GM18511 (cell line): ENCODE results near the gene MEAK7.
"Not testable (repeated sequence)": the region's sequence is repeated elsewhere in the genome, so short reads cannot be mapped to it uniquely, and the experiment has no call there.

Source experiments
- ATAC-seq: cut with Tn5 transposase; IDR thresholded peaks from one replicate; pipeline ENCODE4 v1.9.1; 2021; ENCODE audit warnings: mild to moderate bottlenecking, moderate library complexity; ENCODE audit not compliant: unreplicated experiment

Gene MEAK7

DNA sequence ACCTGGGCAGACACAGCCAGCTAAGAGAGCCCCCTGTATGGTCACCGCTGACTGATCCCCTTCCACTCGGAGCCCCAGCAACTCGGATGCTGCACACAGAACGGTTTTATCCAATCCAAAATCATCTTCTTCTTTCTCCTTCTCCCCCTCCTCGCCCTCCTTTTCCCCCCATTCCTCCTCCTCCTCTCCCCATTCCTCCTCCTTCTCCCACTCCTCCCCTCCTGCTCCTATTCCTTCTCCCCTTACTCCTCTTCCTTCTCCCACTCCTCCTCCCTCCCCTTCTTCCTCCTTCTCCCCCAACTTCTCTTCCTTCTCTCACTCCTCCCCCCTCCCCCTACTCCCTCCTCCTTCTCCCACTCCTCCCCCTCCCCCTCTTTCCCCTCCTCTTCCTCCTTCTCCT is 30.4 kb upstream of the MEAK7 start:
- ATAC-seq: no peak

DNA sequence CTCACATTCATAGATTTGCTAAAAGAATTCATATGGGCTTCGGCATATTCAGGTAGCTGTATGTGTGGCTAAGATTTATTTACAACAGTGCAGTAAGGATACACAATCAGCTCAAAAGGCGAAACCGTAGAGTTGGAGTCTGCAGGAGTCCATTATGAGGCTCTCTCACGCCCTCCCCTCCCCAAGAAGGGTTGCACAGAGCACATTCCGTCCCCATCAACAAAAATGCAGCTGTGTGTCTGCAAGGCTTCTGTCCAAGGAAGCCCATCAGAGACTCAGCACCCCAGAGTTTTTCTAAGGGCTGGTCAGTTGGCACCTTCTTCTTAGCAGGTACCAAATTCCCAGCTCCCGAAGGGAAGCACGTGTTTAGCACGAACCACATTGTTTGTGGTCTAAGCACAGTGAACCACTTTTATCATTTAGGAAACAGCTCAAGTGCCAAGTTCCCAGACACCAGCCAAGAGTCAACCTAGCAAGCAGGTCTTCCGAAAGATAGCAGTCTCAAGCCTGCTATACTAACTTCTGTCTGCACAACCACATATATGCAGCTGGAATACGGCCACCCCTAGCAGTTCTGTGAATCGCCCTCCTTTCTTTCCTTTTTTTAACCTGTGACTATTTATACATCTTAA is 28.5 kb upstream of the MEAK7 start:
- no peak for ATAC-seq

DNA sequence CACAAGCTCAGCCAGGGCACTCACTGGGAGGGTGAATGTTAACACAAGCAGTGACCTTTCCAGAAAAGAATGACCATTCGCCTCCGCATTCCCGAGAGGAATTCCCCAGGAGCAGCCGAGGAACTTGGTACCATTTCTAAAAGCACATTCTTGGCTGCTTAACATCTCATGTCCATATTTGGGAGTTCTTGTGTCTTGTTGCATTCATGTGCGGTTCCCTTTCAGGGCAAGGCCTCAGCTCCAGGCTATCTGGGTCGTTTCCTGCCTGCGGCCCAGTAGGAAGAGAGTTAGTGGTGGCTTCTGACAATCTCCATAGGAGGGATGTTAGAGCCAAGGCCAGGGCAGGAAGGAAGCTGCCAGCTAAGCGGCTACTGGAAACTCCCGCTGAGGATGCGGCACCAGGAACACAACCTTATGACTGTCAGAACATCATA is 27.8 kb upstream of the MEAK7 start:
- no peak for ATAC-seq

DNA sequence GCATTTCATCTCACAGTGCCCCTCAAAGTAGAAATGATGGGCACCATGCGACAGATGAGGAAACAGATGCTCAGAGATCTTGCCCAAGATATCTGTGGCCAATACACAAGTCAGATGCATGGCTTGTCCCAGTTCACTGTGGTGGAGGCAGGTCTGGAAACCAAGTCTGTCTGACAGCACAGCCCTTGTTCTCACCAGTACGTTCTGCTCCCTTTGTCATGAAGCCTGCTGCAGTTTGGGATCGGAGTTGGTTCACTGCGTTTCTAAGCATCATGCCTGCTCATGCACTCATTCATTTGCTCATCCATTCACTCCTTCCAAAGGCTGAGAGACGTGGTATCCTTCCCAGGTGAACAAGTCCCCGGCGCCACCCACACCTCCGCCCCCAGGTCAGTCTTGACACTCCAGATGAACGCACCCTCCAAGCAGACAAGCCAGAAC is 27.2 kb upstream of the MEAK7 start:
- ATAC-seq: no peak

DNA sequence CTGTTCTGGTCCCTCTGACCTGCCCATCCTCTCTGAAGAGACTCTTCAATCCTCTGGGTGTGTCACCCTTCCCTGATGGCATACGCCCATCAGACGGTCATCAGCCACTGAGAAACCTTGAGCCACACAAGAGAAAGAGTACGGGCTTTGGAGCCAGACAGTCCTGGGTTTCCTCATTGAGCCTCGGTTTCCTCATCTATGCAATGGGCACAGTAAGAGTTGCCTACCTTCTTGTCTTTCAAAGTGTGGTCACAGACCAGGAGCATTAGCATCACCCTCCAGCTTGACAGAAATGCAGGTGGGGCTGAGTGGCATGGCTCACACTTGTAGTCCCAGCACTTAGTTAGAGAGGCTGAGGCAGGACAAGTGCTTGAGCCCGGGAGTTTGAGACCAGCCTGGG is 26.1 kb upstream of the MEAK7 start:
- ATAC-seq: no peak

DNA sequence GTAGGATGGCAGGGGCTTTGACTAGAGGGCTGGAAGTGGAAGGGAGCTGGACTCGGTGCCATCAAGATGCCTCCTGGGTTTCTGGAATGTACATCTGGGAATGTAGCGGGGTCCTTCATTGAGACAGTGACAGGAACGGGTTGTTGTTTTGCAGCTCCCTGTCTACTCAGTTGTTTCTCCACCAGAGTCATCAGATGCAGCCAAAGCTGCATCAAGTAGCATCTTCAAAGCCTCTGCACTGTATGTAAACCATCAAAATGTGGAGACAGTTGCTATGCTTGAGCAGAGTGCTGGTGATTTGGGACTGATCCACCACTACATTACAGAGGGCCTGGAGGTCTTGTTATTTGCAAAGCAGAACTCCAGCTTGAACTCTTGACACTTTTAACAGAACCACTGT is 25.1 kb upstream of the MEAK7 start:
- ATAC-seq: no peak

DNA sequence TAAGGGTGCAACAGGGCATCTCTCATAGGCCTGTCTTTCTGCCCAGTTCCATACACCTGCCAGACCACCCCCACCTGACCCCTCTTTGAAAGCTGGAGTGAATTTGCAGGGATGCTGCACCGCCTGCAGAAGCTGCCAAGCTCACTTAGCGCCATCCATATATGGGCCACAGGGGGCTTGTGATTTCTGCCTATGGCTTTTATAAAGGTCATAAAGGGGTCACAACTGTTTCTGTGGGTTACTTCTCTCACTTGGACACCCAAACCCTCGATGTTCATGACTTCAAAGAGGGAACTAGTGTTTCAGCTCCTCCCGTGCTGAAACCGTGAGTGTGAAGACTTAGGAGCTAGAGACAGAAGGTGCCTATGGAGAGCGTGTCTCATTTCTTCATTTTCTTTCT is 23.9 kb upstream of the MEAK7 start:
- no peak for ATAC-seq

DNA sequence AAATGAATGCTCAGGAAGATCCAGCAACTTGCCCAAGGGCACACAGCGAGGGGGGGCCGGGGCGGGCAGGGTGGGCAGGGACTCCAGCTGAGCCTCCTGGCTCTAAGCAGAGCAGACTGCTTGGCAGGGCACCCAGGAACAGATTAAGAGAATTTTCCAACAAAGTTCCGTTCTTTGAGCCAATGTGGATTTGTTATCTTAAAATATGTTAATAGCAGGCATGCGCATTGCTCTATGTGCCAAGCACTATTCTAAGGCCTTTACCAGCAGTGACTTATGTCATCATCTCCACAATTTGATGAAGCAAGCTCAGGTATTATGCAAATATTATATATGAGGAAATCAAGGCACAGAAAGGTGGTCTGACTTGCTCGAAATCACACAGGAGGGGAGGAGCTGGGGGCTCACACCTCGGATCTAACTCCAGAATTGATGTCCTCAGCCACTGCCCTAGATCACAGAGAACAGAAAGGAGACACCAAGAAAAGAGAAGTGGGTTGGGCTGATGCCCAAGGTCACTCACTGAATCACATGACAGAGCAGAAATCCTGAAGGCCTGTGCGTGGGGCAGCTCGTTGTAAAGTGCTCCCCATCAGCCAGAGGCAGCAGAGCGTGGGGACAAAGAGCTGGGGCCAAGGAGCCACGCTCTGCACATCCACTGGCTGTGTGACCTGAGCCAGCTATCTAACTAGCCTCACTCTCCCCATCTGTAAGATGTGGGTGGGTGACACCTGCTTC is 23.2 kb upstream of the MEAK7 start:
- no peak for ATAC-seq

DNA sequence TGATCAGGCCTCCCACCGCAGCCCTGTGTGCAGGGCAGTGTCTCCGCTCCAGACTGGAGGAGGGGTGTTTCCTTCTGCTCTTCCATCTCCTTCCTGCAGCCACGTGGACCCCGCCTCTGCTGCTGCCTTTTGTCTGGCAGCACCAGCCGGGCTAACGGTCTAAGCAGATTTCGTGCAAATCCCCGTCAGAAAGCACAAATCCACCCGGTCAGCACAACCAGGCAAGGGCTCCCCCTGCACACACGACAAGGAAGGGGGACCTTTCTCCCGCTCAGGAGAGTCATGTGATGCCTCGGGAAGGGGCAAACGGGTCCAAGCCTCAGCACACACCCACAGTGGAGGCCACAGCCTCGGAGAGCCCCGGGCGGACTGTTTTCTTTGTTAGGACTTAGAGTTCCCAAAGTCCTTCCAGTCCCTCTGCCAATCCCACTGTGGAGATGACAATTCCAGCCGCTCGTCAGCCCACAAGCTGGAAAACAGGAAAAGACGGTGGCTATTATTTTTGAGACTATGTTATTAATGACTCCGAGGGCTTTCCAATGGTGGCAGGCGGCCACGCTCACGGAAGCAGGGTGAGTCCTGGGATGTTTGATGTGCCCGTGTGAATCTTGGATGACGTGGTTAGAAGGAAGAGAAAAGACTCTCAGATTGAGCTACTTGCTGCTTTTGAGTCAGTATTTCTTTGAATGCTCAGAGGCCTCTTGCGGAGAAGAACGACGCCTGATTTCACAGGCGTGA is 22.5 kb upstream of the MEAK7 start:
- no peak for ATAC-seq

DNA sequence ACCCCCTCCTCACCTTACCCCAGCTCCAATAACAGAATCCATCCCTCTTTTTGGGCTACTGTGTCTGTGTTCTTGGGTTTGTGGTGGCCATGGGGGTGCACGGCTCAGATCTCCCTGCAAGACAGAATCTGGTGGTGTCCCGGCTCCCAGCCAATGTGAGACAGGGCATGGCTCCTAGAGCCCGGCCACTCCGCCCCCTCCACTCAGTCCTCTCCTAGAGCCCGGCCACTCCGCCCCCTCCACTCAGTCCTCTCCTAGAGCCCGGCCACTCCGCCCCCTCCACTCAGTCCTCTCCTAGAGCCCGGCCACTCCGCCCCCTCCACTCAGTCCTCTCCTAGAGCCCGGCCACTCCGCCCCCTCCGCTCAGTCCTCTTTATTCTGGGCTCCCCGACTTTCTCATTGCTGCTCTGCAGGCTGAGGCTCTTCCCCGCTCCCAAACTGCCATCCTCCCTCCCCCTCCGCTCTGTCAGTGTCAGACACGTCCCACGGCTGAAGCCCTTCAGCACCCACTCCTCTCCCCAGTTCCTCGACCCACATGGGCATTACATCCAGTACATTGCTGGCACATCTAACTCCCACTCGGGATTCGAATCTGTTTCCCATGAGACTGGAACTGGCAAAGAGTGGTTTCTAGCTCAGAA is 20.6 kb upstream of the MEAK7 start:
- ATAC-seq: not testable (repeated sequence)

DNA sequence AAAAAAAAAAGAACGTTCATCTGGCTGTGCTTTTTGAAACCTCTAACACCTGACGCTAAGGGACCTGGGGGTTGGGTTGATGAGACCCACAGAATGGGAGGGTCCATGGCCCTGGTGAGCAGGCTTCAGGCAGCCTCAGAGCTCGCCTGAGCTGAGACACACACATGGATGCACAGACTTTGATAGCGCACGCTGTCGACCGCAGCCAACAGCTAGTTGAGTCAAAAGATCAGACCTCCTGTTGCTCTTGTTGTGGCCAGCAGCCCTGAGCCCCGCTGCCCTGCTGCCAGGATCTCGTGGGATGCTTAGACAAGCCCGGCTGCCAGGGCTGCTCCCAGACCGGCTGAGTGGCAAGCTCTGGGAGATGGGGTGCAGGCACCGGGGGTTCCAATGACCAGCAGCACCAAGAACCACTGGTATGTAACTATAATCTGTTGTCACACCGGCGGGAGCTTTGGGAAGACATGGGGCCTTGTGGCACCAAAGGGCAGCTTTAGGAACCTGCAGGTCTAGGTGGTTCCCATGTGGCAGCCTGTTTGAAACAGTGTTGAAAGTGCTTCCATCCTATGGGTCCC is 20.0 kb upstream of the MEAK7 start:
- ATAC-seq: no peak

DNA sequence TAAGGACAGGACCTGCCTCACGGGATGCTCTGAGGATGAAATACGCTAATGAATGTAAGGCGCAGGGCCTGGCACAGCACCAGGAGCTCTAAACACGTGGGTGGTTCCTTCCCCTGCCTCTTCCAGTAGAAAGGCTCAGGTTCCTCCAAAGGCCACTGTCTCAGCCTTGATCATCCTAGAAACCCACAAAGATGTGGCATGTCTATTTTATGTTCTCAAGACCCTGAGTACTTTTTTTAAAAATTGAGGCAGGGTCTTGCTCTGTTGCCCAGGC is 17.0 kb upstream of the MEAK7 start:
- ATAC-seq: no peak

DNA sequence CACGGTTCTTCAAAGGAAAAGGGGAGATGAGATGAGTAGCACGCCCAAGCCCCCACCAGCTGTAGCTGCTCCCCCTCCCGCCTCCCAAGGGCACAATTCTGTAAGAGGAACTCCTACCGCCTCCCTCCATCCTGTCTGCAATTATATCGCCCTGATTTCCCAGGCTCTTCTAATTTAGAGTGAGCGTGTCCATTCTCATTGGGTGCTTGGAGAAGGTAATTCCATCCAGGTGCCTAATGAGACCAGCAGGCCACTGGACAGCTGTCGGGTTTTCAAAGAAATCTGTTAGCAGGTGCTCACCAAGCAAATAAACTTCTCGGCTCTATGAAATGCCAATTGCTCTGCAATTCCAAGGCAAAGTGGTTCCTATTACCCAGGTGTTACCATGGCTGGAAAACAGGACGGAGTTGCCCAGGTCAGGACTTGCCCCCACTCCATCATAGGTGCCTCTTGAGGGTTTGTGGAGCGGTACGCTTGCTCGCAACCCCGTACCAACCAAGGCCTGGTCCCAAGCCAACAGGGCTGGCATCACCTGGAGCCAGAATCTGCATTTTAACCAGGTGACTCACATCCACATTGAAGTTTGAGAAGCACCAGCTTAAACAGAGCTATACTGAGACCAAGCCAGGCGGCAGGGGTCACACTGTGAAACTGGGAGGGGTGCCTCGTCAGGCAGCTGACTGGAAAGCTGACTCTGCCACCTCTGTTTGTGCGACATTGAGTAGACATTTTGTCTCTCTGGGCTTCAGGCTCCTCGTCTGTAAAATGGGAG is 16.5 kb upstream of the MEAK7 start:
- no peak for ATAC-seq

DNA sequence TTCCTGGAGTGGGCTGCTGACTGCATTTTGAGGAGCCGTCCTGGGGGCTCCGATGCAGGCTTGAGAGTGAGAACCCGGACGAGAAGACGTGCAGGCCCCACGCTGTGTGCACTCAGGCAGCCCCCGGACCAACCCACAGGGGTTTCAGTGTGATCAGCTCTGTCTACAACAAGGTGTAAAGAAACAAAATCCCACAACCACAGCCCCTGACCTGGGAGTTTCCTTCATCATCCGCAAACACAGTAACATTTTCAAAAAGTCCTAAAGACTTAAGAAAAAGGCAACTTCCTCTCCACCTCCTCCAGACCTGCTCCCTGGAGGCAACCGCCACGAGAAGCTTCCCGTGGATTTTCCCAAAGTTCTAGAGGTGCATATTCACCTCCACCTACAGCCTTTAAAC is 15.4 kb upstream of the MEAK7 start:
- no peak for ATAC-seq

DNA sequence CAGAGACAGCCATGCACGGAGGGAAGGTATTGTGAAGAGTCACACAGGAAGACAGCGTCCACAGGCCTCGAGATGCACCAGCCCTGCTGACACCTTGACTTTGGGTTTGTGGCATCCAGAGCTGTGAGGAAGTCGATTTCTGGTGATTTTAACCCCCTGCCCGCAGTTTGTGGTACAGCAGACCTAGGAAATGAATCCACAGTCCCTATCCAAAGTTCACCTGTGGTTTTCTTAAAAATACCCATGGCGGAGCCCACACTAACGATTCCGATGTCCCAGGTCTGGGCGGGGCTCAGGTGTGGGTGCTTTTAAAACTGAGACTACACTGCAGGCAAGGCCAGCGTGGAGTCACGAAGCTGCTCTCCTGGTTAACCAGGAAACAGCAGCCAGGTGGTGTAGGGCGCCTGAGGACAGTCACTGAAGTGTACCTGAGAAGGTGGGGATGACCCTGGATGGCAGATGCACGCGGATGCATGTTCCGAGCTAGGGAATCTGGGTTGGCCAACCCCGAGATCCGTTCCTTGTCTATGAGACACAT is 14.4 kb upstream of the MEAK7 start:
- ATAC-seq: no peak

DNA sequence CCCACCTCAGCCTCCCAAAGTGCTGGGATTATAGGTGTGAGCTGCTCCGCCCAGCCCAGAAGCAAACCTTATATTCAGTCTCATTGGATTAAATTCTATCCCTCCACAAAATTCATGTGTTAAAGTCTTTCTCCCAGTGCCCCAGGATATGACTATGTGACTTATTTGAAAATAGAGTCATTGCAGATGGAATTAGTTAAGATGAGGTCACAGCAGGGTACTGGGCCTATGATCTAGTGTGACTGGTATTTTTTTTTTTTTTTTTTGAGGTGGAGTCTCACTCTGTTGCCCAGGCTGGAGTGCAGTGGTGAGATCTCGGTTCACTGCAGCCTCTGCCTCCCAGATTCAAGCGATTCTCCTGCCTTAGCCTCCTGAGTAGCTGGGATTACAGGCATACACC is 13.8 kb upstream of the MEAK7 start:
- ATAC-seq: not testable (repeated sequence)

DNA sequence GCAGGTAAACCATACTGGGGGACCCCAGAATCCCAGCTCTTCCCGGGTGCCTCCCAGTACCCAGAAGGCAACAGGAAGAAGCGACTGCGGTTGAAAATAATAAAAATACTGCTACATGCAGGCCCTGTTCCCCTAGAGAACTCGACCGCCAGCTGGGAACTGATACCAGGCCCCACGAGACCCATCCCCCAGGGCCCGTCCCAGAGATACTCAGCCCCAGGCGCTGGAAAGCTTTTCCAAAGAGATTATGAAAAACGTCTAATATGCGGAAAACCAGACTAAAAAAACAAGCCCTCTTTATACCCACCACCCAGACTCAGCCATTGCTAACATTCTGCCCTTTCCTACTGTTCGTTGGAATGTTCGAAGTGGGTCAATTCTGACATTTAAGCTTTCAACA is 12.9 kb upstream of the MEAK7 start:
- no peak for ATAC-seq

DNA sequence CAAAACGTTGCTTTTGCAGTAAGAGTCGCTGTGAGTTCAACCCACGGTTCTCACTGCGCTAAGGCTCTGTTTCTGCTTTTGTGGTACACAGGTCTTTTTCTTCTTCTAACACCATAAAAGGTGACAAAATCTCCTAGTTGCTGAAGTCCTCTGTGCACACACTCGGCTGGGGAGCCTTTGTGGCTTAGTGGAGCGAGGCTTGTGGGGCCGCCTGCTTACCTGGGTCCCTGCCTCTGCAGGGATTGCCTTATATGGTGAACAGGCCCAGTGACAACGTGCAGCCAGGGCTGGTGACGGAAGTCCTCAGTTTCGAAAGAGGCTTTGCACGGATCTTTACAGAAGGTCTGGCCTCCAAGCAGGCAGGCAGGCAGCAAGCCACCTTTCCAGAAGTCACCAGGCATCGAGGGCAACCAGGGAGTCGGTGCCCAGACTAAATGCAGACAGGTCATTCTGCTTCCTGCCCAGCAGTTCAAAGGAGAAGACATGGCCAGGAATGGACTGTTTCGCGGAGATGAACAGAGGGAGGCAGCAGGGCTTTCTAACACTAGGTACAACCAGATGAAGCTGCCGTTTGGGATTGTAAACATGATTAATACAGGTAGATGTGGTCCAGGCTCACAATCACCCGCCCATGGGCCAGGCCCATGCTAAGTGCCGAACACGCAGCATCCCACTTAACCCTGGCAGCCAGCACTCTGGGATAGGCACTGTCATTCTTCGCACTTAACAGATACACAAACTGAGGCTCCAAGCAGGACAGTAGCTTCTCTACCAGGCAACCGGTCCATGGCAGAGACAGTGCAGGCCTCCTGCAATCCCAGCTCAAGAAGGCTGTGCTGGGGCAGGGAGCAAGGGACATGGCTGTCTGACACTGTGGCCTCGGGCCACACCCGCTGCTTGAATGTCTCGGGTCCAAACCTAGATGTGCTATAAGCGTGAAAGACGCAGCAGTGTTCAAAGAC is 10.7 kb upstream of the MEAK7 start:
- ATAC-seq: peak; percentile 87

DNA sequence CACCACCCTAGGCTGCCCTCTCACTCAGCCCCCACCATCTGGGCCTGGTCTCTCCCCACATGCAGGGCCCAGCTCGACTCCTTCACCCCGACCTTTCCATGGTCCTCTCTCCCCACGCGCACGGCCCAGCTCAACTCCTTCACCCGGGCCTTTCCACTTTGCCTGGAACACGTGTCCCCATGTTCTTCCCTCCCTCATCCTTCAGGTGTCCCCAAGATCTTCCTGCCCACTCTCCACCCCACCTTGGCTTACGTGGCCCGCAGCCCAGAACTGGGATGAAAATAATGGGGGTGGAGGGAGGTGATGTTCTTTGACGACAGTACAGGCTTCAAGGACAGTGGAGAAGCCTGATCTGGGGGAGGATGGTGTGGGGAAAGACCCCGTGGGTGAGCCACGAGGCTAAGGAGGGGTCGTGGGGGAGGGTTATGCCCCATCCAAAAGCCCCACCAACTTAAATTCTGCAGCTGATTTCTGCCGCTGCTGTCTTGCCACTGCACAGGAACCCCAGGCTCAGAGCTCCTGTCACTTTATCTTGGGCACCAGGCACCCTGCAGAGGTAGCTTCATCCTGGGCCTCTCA is 9.9 kb upstream of the MEAK7 start:
- no peak for ATAC-seq
